Middle frontal gyrus (tissue), 1 donor: ENCODE data around the gene NUP85.
"Not testable (repeated sequence)": the region's sequence is repeated elsewhere in the genome, so short reads cannot be mapped to it uniquely, and the experiment has no call there.

Experiments
- DNase-seq: peaks from one replicate; pipeline ENCODE4 v3.0.0-alpha.2; 2015; ENCODE audit warnings: low spot score; ENCODE audit errors: extremely low spot score

Gene NUP85

DNA sequence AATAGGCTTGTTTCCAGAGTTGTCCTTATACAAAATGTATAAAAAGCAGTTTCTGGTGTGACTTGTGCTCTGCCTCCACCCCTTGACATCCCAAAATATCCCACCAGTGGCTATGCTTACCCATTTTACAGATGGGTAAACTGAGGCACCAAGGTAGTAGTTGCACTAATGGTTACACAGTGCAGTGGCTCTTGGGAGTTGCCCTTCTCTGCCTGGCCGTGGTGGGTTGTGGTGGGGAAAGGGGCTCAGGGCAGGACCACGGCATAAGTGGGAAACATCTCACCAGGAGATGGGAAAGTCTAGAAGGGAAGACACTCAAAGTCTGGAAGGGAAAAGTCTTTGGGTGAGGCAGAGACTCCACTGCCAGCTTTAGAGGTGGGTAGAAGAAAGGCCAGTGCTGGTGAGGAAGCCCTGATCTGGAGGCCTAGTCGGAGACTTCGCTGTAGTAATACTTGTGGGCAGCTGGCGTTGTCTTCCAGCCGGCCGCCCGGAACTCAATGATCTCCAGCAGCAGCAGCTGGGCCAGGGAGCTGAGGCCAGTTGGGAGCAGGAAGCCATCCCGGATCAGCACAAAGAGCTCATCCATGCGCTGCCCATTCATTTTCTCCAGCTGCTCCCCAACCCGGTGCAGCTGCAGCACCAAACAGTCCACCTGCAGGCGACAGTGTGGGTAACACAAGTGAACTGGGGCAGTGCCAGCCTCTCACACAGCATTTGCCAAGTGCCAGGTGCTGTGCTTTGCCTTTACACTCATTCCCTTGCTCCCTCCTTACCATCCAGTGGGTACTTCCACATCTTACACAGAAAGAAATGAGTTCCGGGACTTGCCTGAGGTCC, 61.1 kb downstream of the NUP85 start:
- no peak for DNase-seq

DNA sequence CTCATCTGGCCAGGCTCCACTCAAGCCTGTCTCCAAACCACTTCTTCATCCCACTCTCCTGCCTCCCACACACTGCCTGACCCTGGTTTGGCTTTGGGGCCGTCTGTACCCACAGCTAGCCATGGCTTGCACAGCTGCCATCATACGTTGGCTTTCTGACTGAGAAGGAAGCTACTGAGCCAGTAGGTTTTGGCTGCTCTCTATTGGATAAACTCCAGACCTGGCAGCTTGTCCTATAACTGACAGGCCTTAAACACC, 61.6 kb downstream of the NUP85 start:
- DNase-seq = no peak

DNA sequence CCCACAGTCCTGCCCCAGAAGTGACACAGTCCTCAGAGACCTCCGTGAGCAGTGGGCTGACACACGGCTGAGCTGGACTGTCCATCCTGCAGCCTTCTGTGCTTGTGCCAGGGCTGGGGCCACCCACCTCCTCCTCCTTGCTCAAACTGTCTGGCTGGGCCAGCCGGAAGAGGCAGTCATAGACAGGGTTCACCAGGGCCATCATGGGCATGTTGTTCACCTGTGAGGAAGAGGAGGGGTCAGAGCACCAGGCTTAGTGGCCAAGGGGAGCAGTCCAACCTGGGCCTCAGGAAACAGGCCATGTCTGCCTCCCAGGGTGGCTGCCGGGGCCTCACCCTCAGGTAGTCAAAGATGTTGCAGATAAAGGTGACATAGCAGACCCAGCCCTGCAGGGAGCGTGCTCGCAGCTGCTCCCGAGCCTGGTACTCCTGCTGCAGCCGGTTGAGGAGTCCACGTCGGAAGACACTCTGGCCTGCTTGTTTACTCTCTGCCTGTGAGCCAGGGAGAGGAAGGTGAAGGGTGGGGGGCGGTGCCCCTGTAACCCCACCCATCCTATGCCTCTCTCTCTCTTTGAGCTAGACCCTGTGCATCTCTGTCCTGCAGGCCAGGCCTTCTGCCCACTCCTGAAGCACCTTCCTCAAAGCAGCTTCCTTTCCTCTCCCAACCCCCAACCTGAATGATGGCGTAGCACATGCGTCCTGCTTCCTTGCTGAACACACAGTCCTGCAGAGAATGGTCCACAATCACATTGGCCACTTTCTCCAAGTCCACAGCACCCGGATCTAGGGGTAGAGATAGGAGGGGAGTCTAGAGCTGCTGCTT, 62.1 kb downstream of the NUP85 start:
- DNase-seq = no peak

DNA sequence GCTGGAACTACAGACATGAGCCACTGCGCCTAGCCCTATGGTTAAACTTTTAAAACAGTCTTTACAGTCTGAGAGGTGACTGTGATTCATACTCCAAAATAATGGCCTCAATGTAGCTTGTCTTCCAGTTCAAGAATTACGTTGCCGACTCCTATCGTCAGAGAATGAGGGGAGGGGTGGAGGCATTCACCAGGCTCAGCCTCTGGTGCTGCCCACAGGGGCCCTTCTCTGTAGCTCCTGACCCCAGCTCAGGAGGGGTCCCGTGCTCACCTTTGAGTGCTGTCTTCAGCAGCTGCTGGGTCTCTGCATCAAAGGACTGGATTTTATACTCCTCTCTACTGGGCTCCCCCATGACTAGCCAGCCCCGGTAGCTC, 64.4 kb downstream of the NUP85 start:
- DNase-seq = no peak

DNA sequence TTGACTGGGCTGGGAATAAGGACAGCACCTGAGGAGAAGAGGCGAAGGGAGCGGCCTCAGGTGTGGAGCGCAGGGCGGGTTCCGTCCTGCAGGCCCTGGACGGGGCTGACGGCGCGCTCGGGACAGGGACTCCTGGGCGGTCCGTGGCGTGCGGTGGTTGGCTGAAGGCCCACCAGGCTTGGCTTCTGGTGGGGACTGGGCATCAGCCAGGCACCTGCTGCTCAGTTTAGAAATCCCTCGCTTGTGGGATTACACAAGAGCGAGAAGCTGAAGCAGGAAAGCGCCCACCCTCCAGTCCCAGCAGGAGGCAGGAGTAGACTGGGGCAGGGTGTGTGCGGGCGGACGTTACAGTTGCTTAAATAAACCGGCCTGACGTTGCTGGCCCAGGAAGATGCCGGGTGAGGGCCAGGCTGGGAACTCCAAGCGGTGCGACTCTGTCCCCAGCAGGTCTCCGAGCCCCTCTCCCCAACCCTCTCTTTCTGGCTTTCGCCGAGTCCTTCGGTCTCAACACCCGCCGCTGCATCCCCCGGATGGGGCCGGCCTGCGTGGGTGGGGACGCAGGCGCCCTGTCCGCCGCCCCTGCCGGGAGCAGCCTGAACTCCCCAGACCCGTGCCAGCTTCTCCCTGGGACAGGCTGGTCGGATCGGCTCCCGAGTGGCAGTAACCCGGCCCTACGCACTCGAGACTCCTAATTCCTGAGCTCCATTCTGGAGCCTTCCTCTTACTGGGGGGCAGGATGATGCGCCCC, 64.9 kb downstream of the NUP85 start:
- no peak for DNase-seq

DNA sequence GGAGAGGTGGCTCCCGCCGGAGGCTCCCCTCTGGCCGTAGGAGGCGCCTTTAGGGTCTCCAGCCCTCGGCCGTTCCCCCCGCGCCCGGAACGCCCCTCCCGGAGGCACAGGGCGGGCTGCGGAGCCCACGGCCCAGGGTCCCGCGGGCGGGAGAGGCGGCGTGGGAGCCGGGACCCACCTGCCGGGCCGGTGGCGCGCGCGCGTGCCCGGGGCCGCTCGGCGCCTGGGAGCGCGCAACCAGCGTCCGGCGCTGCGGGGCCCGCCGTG, 65.4 kb downstream of the NUP85 start, which contains the start of gene MIF4GD:
TSS of gene MIF4GD (minus strand) at position 266 of the 267 bp plus-strand sequence. CDS start 1,036 bp downstream, outside the sequence.
- no peak for DNase-seq

DNA sequence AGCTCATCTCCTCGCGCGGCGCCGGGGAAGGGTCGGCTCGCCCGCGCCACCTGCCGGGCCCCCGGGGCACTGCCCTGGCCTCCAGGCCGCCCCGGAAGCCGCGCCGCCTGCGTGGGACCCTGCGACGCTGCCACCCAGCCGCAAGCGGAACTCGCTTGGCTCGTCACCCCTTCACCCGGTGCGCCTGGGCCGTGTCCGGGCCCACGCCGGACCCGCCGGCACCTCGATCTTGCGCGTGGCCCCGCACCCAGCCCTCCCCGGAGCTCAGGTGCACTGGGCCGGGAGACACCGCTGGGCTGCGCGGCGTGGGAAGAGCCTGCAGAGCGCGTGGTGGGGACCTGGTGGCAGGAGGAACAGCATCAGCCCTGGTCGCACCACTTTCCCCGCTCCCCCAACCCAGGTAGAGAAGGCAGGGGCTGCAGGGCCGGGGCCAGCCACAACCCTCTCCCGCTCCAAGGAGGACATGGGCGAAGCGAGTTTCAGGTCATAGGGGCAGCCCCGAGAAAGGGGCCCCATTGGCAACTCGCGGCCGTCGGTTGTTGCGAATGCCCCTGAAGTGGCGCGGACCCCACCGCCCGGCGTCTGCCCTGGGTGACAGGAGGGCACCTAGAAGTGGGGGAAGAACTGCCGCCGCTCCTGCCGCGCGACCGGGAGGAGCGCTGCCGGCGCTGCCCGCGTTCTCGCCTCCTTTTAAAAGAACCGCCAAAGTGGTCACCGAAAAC, 65.9 kb downstream of the NUP85 start:
- peak; percentile 53 for DNase-seq

DNA sequence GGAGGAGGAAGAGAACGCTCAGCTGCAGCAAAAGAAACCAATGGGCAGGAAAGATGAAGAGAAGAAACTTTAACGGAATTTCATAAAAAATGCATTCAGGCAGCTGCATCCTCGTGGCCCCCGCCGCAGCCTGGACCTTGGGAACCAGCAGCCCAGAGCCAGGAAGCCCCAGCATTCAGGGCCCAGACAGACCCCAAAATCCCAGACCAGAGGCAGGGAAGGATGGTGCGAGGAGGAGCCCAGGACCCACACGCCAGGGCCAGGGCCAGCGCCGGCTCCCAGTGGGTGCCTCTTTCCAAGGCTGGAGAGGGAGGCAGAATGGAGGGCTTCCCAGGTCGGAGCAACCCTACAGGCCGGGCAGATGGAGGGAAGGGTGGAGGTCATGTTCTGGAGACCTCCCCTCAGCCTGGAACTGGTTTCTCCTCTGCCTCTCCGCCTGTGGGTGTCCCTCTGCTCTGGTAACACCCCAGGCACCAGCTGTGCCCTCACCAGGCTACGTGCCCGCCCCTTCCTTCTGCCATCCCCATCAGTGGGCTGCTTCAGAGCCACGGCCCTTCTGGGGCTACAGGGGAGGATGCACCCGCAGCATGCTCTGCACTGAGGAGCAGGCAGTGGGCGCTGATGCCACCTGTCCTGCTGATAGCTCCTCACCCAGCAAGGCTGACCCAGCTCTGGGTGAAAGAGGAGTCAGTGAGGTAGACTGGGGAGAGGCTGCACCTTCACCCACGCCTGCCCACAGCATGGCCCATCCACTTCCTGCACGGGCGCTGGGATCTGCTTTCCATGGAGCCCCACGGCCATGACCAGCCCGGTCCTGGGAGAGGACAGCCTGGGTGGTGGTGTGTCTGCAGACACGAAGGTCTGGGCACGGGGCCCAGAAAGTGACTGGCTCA, 66.7 kb downstream of the NUP85 start:
- DNase-seq = no peak

DNA sequence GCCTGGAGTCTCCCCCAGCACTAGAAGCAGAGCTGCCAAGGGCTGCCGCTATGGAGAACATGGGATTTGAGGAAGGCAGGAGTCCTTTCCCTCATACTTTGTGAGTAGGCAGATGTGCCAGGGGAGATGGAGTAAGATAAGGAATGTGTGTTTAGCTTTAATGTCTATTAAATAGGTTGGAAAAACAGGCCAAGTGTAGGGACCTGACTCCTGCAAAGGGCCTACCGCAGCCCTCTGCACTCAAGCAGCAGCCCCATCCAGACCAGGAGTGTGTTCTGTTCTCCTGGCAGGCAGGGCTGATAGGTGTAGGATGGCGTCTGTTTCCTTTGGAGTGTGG, 67.3 kb downstream of the NUP85 start:
- DNase-seq = no peak

DNA sequence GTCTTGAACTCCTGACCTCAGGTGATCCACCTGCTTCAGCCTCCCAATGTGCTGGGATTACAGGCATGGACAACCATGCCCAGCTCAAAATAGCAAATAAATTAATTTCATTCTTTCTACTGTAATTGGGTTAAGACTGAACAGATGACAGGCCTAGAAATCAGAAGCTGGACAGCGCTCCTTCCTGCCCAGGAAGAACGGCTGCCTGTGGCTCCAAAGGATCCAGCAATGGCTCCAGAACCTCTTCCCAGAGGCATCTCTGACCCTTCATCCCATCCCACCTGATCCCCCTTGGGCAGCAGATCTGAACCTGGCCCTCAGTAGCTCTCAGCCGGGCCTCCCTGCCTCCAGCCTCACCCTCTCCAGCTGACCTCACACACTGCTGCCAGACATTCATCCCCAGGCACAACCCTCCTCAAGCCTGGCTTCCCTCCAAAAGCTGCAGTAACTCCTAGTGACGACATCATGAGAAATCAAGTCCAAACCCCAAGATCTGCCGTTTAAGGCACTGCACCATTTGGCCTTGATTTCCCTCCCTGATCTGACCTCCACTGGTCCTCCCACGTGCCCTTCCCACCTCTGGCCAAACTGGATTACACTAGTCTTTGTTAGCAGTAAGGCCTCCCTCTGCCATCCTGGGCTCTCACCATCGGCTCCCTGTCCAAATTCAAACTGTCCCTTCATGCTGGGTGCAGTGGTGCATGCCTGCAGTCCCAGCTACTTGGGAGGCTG, 68.7 kb downstream of the NUP85 start:
- DNase-seq = no peak

DNA sequence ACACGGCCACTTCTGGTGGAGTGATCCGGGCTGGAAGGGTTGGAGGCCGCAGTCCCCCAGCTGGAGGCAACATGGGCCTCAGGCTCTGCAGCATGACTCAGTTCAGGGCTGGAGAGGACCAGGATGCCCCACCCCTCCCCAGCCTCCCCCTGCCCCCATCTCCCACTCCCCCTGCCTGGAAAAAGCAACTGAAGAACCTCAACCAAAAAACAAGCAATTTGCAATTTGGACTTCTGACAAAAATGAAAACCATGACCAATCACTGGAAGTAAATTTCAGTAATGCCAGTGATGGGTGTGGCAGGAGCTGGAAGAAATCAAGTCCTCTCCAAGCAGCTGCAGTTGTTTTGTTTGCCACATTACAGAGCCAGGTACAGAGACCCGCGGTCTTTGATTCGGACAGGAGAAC, 72.2 kb downstream of the NUP85 start:
- DNase-seq = no peak

DNA sequence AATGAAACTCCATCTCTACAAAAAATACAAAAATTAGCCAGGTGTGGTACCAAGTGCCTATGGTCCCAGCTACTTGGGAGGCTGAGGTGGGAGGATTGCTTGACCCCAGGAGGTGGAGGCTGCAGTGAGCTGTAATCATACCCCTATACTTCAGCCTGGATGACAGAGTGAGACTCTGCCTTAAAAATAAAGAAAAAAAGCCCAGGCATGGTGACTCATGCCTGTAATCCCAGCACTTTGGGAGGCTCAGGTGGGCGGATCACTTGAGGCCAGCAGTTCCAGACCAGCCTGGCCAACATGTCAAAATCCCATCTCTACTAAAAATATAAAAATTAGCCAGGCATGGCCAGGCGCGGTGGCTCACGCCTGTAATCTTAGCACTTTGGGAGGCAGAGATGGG, 74.7 kb downstream of the NUP85 start:
- not testable (repeated sequence) for DNase-seq

DNA sequence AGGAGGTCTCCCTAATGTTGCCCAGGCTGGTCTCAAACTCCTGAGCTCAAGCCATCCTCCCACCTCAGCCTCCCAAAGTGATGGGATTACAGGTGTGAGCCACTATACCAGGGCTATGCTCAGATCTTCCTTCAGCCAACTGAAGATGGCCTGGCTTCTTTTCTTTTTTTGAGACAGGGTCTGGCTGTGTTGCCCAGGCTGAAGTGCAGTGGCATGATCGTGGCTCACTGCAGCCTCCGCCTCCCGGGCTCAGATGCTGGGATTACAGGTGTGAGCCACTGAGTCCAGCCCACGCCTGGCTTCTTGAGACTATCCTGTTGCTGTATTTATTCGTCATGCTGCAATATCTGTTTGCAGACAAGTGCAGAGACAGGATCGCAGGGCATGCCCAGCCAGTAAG, 79.6 kb downstream of the NUP85 start:
- no peak for DNase-seq
